MM.1S (cell line): Measurements from ENCODE around the gene PCED1B.

Experiments
- DNase-seq: peaks from one replicate; pipeline ENCODE4 v3.0.0-alpha.2; 2015
- H2AFZ ChIP-seq: fragments of 300-600 bp; sonication (generic); 2 replicates; pipeline ENCODE4 v1.6.0; 2016; ENCODE audit warnings: antibody characterized with exemption, low read length
- H3F3A ChIP-seq: fragments of 300-600 bp; sonication (generic); 2 replicates; pipeline ENCODE4 v1.6.1; 2016; ENCODE audit warnings: mild to moderate bottlenecking, antibody characterized with exemption, low read length, moderate library complexity, mixed read lengths; ENCODE audit not compliant: insufficient read depth
- H3K27ac ChIP-seq: fragments of 300-600 bp; sonication (generic); 2 replicates; pipeline ENCODE4 v1.5.1; 2016; ENCODE audit warnings: mild to moderate bottlenecking, low read length
- H3K27me3 ChIP-seq: fragments of 300-600 bp; sonication (generic); replicated peaks from 2 replicates; pipeline ENCODE4 v1.6.0; 2016; ENCODE audit warnings: low read length; ENCODE audit not compliant: insufficient read depth
- H3K36me3 ChIP-seq: fragments of 300-600 bp; sonication (generic); replicated peaks from 2 replicates; pipeline ENCODE4 v1.6.1; 2016; ENCODE audit warnings: mild to moderate bottlenecking, low read length, mixed read lengths; ENCODE audit not compliant: insufficient read depth
- H3K4me1 ChIP-seq: fragments of 300-600 bp; sonication (generic); 2 replicates; pipeline ENCODE4 v1.6.1; 2016; ENCODE audit warnings: low read length, mixed read lengths
- H3K4me2 ChIP-seq: fragments of 300-600 bp; sonication (generic); 2 replicates; pipeline ENCODE4 v1.6.0; 2016; ENCODE audit warnings: low read depth, low read length
- H3K4me3 ChIP-seq: fragments of 300-600 bp; sonication (generic); 2 replicates; pipeline ENCODE4 v1.5.1; 2016; ENCODE audit warnings: low read length, mixed read lengths
- H3K79me2 ChIP-seq: fragments of 300-600 bp; sonication (generic); 2 replicates; pipeline ENCODE4 v1.6.1; 2016; ENCODE audit warnings: mixed run types, low read length, mixed read lengths
- H3K9ac ChIP-seq: fragments of 300-600 bp; sonication (generic); 2 replicates; pipeline ENCODE4 v1.6.1; 2016; ENCODE audit warnings: low read length, mixed read lengths
- H3K9me2 ChIP-seq: fragments of 300-600 bp; sonication (generic); replicated peaks from 2 replicates; pipeline ENCODE4 v1.6.1; 2016; ENCODE audit warnings: mild to moderate bottlenecking, low read length, mixed read lengths; ENCODE audit not compliant: insufficient read depth
- H3K9me3 ChIP-seq: fragments of 300-600 bp; sonication (generic); replicated peaks from 2 replicates; pipeline ENCODE4 v1.6.1; 2016; ENCODE audit warnings: mild to moderate bottlenecking, low read length, mixed read lengths; ENCODE audit not compliant: insufficient read depth
- H4K20me1 ChIP-seq: fragments of 300-600 bp; sonication (generic); 2 replicates; pipeline ENCODE4 v1.6.1; 2016; ENCODE audit warnings: mild to moderate bottlenecking, low read length, moderate library complexity, mixed read lengths; ENCODE audit not compliant: insufficient read depth
- CTCF ChIP-seq: fragments of 300-600 bp; sonication (generic); IDR thresholded peaks from 2 replicates; pipeline ENCODE4 v1.5.1; 2016; ENCODE audit warnings: antibody characterized with exemption, low read length, mixed read lengths
- EZH2 ChIP-seq: fragments of 300-600 bp; sonication (generic); optimal IDR thresholded peaks from 2 replicates; pipeline ENCODE3; 2017; ENCODE audit warnings: low read depth, mild to moderate bottlenecking, antibody characterized with exemption, low read length, mixed read lengths
- EZH2phosphoT487 ChIP-seq: fragments of 300-600 bp; sonication (generic); IDR thresholded peaks from 2 replicates; pipeline ENCODE4 v1.6.1; 2018; ENCODE audit warnings: antibody characterized with exemption, low read length

Gene PCED1B

GRCh38 chr12:47207340-47207717 lies 127.9 kb downstream of the PCED1B start:
- no peaks in the 10 kb centered on the region for H3K9me2 ChIP-seq
- H4K20me1 ChIP-seq = no peaks in the 10 kb centered on the region
- H3K27ac ChIP-seq = peak overlapping the region; percentile 71
- no peak for TF ChIP-seq CTCF
- no peak for TF ChIP-seq EZH2
- no peak for TF ChIP-seq EZH2phosphoT487
- peak overlapping the region; percentile 2; the same call in 1 of the 2 replicates for H3K9ac ChIP-seq
- no peaks in the 10 kb centered on the region for H3K36me3 ChIP-seq
- peaks cover 27% of the 10 kb centered on the region for H3K4me1 ChIP-seq
- no peaks in the 10 kb centered on the region for H3K27me3 ChIP-seq
- peaks cover 21% of the 10 kb centered on the region for H3F3A ChIP-seq
- no peaks in the 10 kb centered on the region for H3K79me2 ChIP-seq
- no peaks in the 10 kb centered on the region for H3K9me3 ChIP-seq
- peak overlapping the region; percentile 55 for H3K4me2 ChIP-seq
- DNase-seq = peak; percentile 63
- peak overlapping the region; percentile 37; the same call in 1 of the 2 replicates for H2AFZ ChIP-seq
- H3K4me3 ChIP-seq = peak overlapping the region; percentile 5; the same call in 1 of the 2 replicates

- peak overlapping the region; percentile 37; the same call in 1 of the 2 replicates for H2AFZ ChIP-seq
- peaks cover 21% of the 10 kb centered on the region for H3F3A ChIP-seq
- peak overlapping the region; percentile 55 for H3K4me2 ChIP-seq
- no peaks in the 10 kb centered on the region for H3K79me2 ChIP-seq
- H4K20me1 ChIP-seq = no peaks in the 10 kb centered on the region
- no peaks in the 10 kb centered on the region for H3K9me2 ChIP-seq
- H3K9ac ChIP-seq = no peak overlapping the region; the same call in 1 of the 2 replicates
- peaks cover 27% of the 10 kb centered on the region for H3K4me1 ChIP-seq
- no peaks in the 10 kb centered on the region for H3K36me3 ChIP-seq
- H3K4me3 ChIP-seq = 0 out of 2 replicates have a peak overlapping the region, but pooled peaks have one; percentile 5
- H3K9me3 ChIP-seq = no peaks in the 10 kb centered on the region
- H3K27me3 ChIP-seq = no peaks in the 10 kb centered on the region
- peak overlapping the region; percentile 71 for H3K27ac ChIP-seq
- DNase-seq = peak; percentile 59
- no peak for TF ChIP-seq EZH2
- TF ChIP-seq EZH2phosphoT487 = no peak
- no peak for TF ChIP-seq CTCF
Observed at GRCh38 chr12:47207829-47208248, 128.4 kb downstream of the PCED1B start.

- H3F3A ChIP-seq = peaks cover 21% of the 10 kb centered on the region
- no peak overlapping the region for H3K27ac ChIP-seq
- no peaks in the 10 kb centered on the region for H3K79me2 ChIP-seq
- H3K4me1 ChIP-seq = peaks cover 27% of the 10 kb centered on the region
- DNase-seq = no peak
- no peaks in the 10 kb centered on the region for H3K36me3 ChIP-seq
- no peaks in the 10 kb centered on the region for H3K9me3 ChIP-seq
- no peak overlapping the region for H2AFZ ChIP-seq
- no peak overlapping the region for H3K9ac ChIP-seq
- H4K20me1 ChIP-seq = no peaks in the 10 kb centered on the region
- TF ChIP-seq EZH2phosphoT487 = no peak
- TF ChIP-seq CTCF = no peak
- no peak for TF ChIP-seq EZH2
- H3K9me2 ChIP-seq = no peaks in the 10 kb centered on the region
- no peak overlapping the region for H3K4me3 ChIP-seq
- H3K4me2 ChIP-seq = no peak overlapping the region
- H3K27me3 ChIP-seq = no peaks in the 10 kb centered on the region
Observed at GRCh38 chr12:47209014-47209413, 129.6 kb downstream of the PCED1B start.
